PC-3 (cell line): ENCODE measurements around the gene BSG. TPM values are rescaled to one million over a fixed set of nuclear protein-coding genes. Genes with fewer than 3 reads are reported as not detected.
A peak's percentile ranks its signal among the peaks of the same experiment; 100 is the strongest.

ENCODE experiments used
- ATAC-seq: fragments of 200-7000 bp; cut with Tn5 transposase; 2 replicates; pipeline ENCODE4 v1.9.1; 2020; ENCODE audit warnings: mild to moderate bottlenecking, moderate library complexity
- BruUV-seq: library from RNA; stranded (reverse); fragments of 400-500 nt; replicated peaks from 2 replicates; lab custom pipeline; 2021; lab: Mats Ljungman, UMichigan
- CTCF ChIA-PET: fragments of 300-600 bp; sonication (Branson Sonifier 250); formaldehyde crosslinking; loops from one replicate; lab custom pipeline; 2022; ENCODE audit warnings: antibody characterized with exemption; lab: Charles Lee
- POLR2A ChIA-PET: fragments of 300-600 bp; sonication (Branson Sonifier 250); formaldehyde crosslinking; loops from one replicate; lab custom pipeline; 2022; ENCODE audit warnings: antibody characterized with exemption; ENCODE audit not compliant: unreplicated experiment; lab: Charles Lee
- DNase-seq: peaks from one replicate; pipeline ENCODE4 v3.0.0-alpha.2; 2015
- H2AFZ ChIP-seq: fragments of 300-600 bp; sonication (generic); 2 replicates; pipeline ENCODE4 v1.6.0; 2016; ENCODE audit warnings: antibody characterized with exemption, low read length
- H3F3A ChIP-seq: fragments of 300-600 bp; sonication (generic); one replicate; pipeline ENCODE4 v1.6.0; 2017; ENCODE audit warnings: antibody characterized with exemption, low read length, control low read depth, mild to moderate bottlenecking; ENCODE audit not compliant: unreplicated experiment
- H3K27ac ChIP-seq: fragments of 300-600 bp; sonication (generic); 2 replicates; pipeline ENCODE4 v1.5.1; 2016; ENCODE audit warnings: mild to moderate bottlenecking, low read length
- H3K27me3 ChIP-seq: fragments of 300-600 bp; sonication (generic); 2 replicates; pipeline ENCODE4 v1.6.1; 2016; ENCODE audit warnings: low read length, mixed read lengths
- H3K36me3 ChIP-seq: fragments of 300-600 bp; sonication (generic); 2 replicates; pipeline ENCODE4 v1.6.1; 2016; ENCODE audit warnings: low read depth, mixed run types, low read length, mixed read lengths
- H3K4me1 ChIP-seq: fragments of 300-600 bp; sonication (generic); 2 replicates; pipeline ENCODE4 v1.5.1; 2016; ENCODE audit warnings: low read length; ENCODE audit not compliant: insufficient read depth
- H3K4me2 ChIP-seq: fragments of 300-600 bp; sonication (generic); 2 replicates; pipeline ENCODE4 v1.6.0; 2016; ENCODE audit warnings: low read length
- H3K4me3 ChIP-seq: fragments of 300-600 bp; sonication (generic); 2 replicates; pipeline ENCODE4 v1.5.1; 2016; ENCODE audit warnings: mild to moderate bottlenecking, low read length, mixed read lengths
- H3K79me2 ChIP-seq: fragments of 300-600 bp; sonication (generic); 2 replicates; pipeline ENCODE4 v1.6.1; 2017; ENCODE audit warnings: low read length, mixed read lengths
- H3K9ac ChIP-seq: fragments of 300-600 bp; sonication (generic); 2 replicates; pipeline ENCODE4 v1.6.0; 2016; ENCODE audit warnings: mild to moderate bottlenecking, low read length
- H3K9me2 ChIP-seq: fragments of 300-600 bp; sonication (generic); replicated peaks from 2 replicates; pipeline ENCODE4 v1.6.1; 2016; ENCODE audit warnings: mixed run types, low read length, mixed read lengths
- H3K9me3 ChIP-seq: fragments of 300-600 bp; sonication (generic); 2 replicates; pipeline ENCODE4 v1.6.1; 2016; ENCODE audit warnings: low read length, mixed read lengths
- H4K20me1 ChIP-seq: fragments of 300-600 bp; sonication (generic); 2 replicates; pipeline ENCODE4 v1.6.1; 2016; ENCODE audit warnings: low read length, mixed read lengths
- CTCF ChIP-seq: fragments of 300-600 bp; sonication (generic); conservative IDR thresholded peaks from 2 replicates; pipeline ENCODE4 v1.5.1; 2017; ENCODE audit warnings: antibody characterized with exemption, low read depth, mild to moderate bottlenecking, low read length
- EZH2 ChIP-seq: fragments of 300-600 bp; sonication (generic); IDR thresholded peaks from one replicate; pipeline ENCODE4 v1.6.1; 2017; ENCODE audit warnings: antibody characterized with exemption, mild to moderate bottlenecking, low read length; ENCODE audit not compliant: unreplicated experiment
- EZH2phosphoT487 ChIP-seq: fragments of 300-600 bp; sonication (generic); IDR thresholded peaks from 2 replicates; pipeline ENCODE4 v1.6.1; 2018; ENCODE audit warnings: mild to moderate bottlenecking, antibody characterized with exemption, low read length, borderline replicate concordance
- intact Hi-C: fragments of 100-400 bp; cut with micrococcal nuclease; formaldehyde crosslinking; loops from 2 replicates; pipeline ENCODE4 v1.9.0; 2023
- total RNA-seq: library from RNA; depleted of rRNA; stranded (reverse); fragments of >200 nt; gene quantifications from 2 replicates; pipeline ENCODE4 v1.2.3, GENCODE V29; 2014

BSG gene
- total RNA-seq, 1 experiment from 2014 or later, result 458 TPM

- TSS peak; percentile 15 for BruUV-seq
- Histone ChIP-seq H3F3A (no peaks in the 10 kb centered on the region), H3K9ac (no peak within 1 kb of the TSS), H2AFZ (no peak within 1 kb of the TSS), H3K79me2 (no peaks in the 10 kb centered on the region), H3K36me3 (no peaks in the 10 kb centered on the region), H3K9me2 (no peaks in the 10 kb centered on the region), H3K27ac (no peak within 1 kb of the TSS), H3K9me3 (no peaks in the 10 kb centered on the region), H3K4me2 (no peak within 1 kb of the TSS), H3K4me3 (no peak within 1 kb of the TSS), H3K4me1 (no peaks in the 10 kb centered on the region), H3K27me3 (no peaks in the 10 kb centered on the region), H4K20me1 (no peaks in the 10 kb centered on the region)
- ChIA-PET CTCF (no interaction called here), POLR2A (no interaction called here)
- TF ChIP-seq CTCF (no peak), EZH2phosphoT487 (no peak), EZH2 (no peak)
- no peak for DNase-seq
- no peak for ATAC-seq
- intact Hi-C loops, result no loop called here
Observed at GRCh38 chr19:543910-544608, 28.3 kb upstream of the BSG start, which contains the start of gene GZMM. Gene GZMM (plus strand): TSS chr19:544053. CDS start chr19:544072, 19 bp downstream.

DNA sequence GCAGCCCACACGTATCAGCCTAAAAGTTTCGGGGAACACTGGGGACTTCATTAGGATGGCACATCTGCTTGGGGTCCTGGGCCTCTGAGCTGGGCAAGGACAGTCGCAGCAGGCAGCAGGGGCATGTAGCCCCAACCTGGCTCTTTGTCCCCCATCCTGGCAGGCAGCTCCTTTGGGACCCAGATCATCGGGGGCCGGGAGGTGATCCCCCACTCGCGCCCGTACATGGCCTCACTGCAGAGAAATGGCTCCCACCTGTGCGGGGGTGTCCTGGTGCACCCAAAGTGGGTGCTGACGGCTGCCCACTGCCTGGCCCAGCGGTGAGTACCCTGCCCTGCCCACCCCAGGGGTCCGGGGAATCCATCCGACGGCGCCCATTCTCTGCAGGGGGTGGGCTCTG is 25.3 kb upstream of the BSG start:
- ChIA-PET CTCF (no interaction called here), POLR2A (no interaction called here)
- no peak overlapping the region for H2AFZ ChIP-seq
- no peaks in the 10 kb centered on the region for H3F3A ChIP-seq
- no peaks in the 10 kb centered on the region for H3K36me3 ChIP-seq
- no peaks in the 10 kb centered on the region for H3K9me2 ChIP-seq
- no peaks in the 10 kb centered on the region for H3K9me3 ChIP-seq
- H4K20me1 ChIP-seq, result no peaks in the 10 kb centered on the region
- no peaks in the 10 kb centered on the region; the same call in 1 of the 2 replicates for H3K4me1 ChIP-seq
- no peak for TF ChIP-seq EZH2
- TF ChIP-seq CTCF, result no peak
- no peak for TF ChIP-seq EZH2phosphoT487
- no peaks in the 10 kb centered on the region for H3K79me2 ChIP-seq
- no peak overlapping the region for H3K9ac ChIP-seq
- no peak overlapping the region for H3K4me2 ChIP-seq
- intact Hi-C loops, result no loop called here
- ATAC-seq (no peak), DNase-seq (no peak)
- no TSS peak for BruUV-seq
- H3K4me3 ChIP-seq, result no peak overlapping the region
- no peaks in the 10 kb centered on the region for H3K27me3 ChIP-seq
- no peak overlapping the region for H3K27ac ChIP-seq
